ENCODE data around the gene SFXN2. TPM values are rescaled to one million over a fixed set of nuclear protein-coding genes. Genes with fewer than 3 reads are reported as not detected.
A peak's percentile ranks its signal among the peaks of the same experiment; 100 is the strongest.

Gene SFXN2
- polyA plus RNA-seq, 1 of the 3 experiments (the other 2 are of a cell fraction) = 10.2 TPM

- Histone ChIP-seq H3F3A (replicated peaks; ENCODE audit: insufficient read depth) (peaks cover 8% of the 10 kb centered on the region), H2AFZ (ENCODE audit: low read depth) (no peak overlapping the region), H3K4me3 (ENCODE audit: low read depth in 2 of 2, low read length in 1 of 2) (no peak overlapping the region), H3K79me2 (ENCODE audit: insufficient read depth) (peaks cover 45% of the 10 kb centered on the region), H3K4me1 (ENCODE audit: control insufficient read depth in 1 of 2, insufficient read depth in 2 of 2, low read depth in 1 of 2, low read length in 1 of 2) (peaks cover 8 to 19% of the 10 kb centered on the region in 2 experiments; a peak in 2 of 4 replicates), H3K9ac (no peak overlapping the region), H3K27me3 (ENCODE audit: insufficient read depth) (no peaks in the 10 kb centered on the region), H3K4me2 (no peak overlapping the region), H3K9me3 (no peaks in the 10 kb centered on the region), H3K9me2 (no peaks in the 10 kb centered on the region), H4K20me1 (ENCODE audit: insufficient read depth) (peaks cover 11% of the 10 kb centered on the region; the same call in 1 of the 2 replicates), H3K27ac (ENCODE audit: low read depth in 2 of 2, low read length in 1 of 2) (peak overlapping the region in 1 of 2 experiments; percentile 62; a peak in 1 of 4 replicates), H3K36me3 (replicated peaks in 1 of 2; ENCODE audit: control insufficient read depth in 1 of 2, insufficient read depth in 2 of 2, low read length in 1 of 2) (no peaks in the 10 kb centered on the region)
- DNase-seq = no peak
- TF ChIP-seq IRF3 (IDR thresholded peaks at IDR 0.05; ENCODE audit: low read depth, low read length) = no peak
- POLR2A ChIA-PET = interaction anchor here (1.1 kb wide), 1 partner anchor 17 kb away, joined by 3 read pairs; no protein-coding TSS in a partner anchor
- CTCF ChIA-PET = no interaction called here
- 89% methylated on average over 7 of the region's 7 CpGs for WGBS (ENCODE audit: low lambda C conversion rate)
Observed at GRCh38 chr10:102765336-102765735, 50.9 kb downstream of the SFXN2 start.

- TF ChIP-seq RFX5 (IDR thresholded peaks at IDR 0.05; ENCODE audit: low read length) = no peak
- no peak for TF ChIP-seq REST (IDR thresholded peaks at IDR 0.05; ENCODE audit: low read depth, low read length)
- TF ChIP-seq NFIC (IDR thresholded peaks at IDR 0.05; ENCODE audit: borderline replicate concordance) = no peak
- TF ChIP-seq ELF1 (IDR thresholded peaks at IDR 0.05) = no peak
- no peak for TF ChIP-seq NRF1 (IDR thresholded peaks at IDR 0.05; ENCODE audit: low read depth, low read length)
- TF ChIP-seq POLR2AphosphoS5 (IDR thresholded peaks at IDR 0.05; ENCODE audit: low read depth, low read length) = no peak
- TF ChIP-seq ZBTB33 (IDR thresholded peaks at IDR 0.05; ENCODE audit: borderline replicate concordance, low read depth) = no peak
- TF ChIP-seq RCOR1 (IDR thresholded peaks at IDR 0.05; ENCODE audit: low read length) = no peak
- TF ChIP-seq MXI1 (IDR thresholded peaks at IDR 0.05; ENCODE audit: low read depth, low read length) = no peak
- TF ChIP-seq GATA2 (CRISPR knock-in tag; IDR thresholded peaks at IDR 0.05) = no peak
- TF ChIP-seq CHD2 (IDR thresholded peaks at IDR 0.05; ENCODE audit: low read length, partially characterized antibody) = no peak
Observed at GRCh38 chr10:102767428-102768160, 53.2 kb downstream of the SFXN2 start.

More at GRCh38 chr10:102767428-102768160, 53.2 kb downstream of the SFXN2 start:
- WGBS (ENCODE audit: low lambda C conversion rate) = 98% methylated on average over 9 of the region's 9 CpGs
- no peaks in the 10 kb centered on the region for H3K36me3 ChIP-seq (replicated peaks in 1 of 2; ENCODE audit: control insufficient read depth in 1 of 2, insufficient read depth in 2 of 2, low read length in 1 of 2)
- H3K27ac ChIP-seq (ENCODE audit: low read depth in 2 of 2, low read length in 1 of 2) = no peak overlapping the region
- CTCF ChIA-PET = no interaction called here
- peaks cover 11% of the 10 kb centered on the region; the same call in 1 of the 2 replicates for H4K20me1 ChIP-seq (ENCODE audit: insufficient read depth)
- peaks cover 9% of the 10 kb centered on the region for H3F3A ChIP-seq (replicated peaks; ENCODE audit: insufficient read depth)
- no peak overlapping the region for H3K4me2 ChIP-seq
- no peak overlapping the region for H3K9ac ChIP-seq
- no peak overlapping the region for H3K4me3 ChIP-seq (ENCODE audit: low read depth in 2 of 2, low read length in 1 of 2)
- H3K79me2 ChIP-seq (ENCODE audit: insufficient read depth) = peaks cover 30% of the 10 kb centered on the region
- DNase-seq = no peak
- peaks cover 10 to 24% of the 10 kb centered on the region in 2 experiments; a peak in 2 of 4 replicates for H3K4me1 ChIP-seq (ENCODE audit: control insufficient read depth in 1 of 2, insufficient read depth in 2 of 2, low read depth in 1 of 2, low read length in 1 of 2)
- H3K9me3 ChIP-seq = no peaks in the 10 kb centered on the region
- H2AFZ ChIP-seq (ENCODE audit: low read depth) = no peak overlapping the region
- H3K9me2 ChIP-seq = no peaks in the 10 kb centered on the region
- H3K27me3 ChIP-seq (ENCODE audit: insufficient read depth) = no peaks in the 10 kb centered on the region
- POLR2A ChIA-PET = no interaction called here
